Activated naive CD8-positive, alpha-beta T cell treated with anti-CD3 and anti-CD28 coated beads, Interleukin-2, amount 10 ng/mL, durations not matched to agents 7 days and 5 days (primary cell): ENCODE measurements around the gene SGO2. TPM values are rescaled to one million over a fixed set of nuclear protein-coding genes. Genes with fewer than 3 reads are reported as not detected.
"Not testable (repeated sequence)": the region's sequence is repeated elsewhere in the genome, so short reads cannot be mapped to it uniquely, and the experiment has no call there.

ENCODE experiments used
- ATAC-seq: fragments of 150-1000 bp; cut with Tn5 transposase; one replicate; pipeline ENCODE4 v1.10.0; 2021; ENCODE audit warnings: low read depth, moderate library complexity
- POLR2A ChIA-PET: fragments of 350-600 bp; sonication (Branson Sonifier 250); formaldehyde crosslinking; loops from one replicate; lab custom pipeline; 2021; ENCODE audit warnings: antibody characterized with exemption; lab: Charles Lee
- DNase-seq: peaks from one replicate; pipeline ENCODE4 v3.0.0; 2021
- H3K27ac Mint-ChIP-seq: one replicate; pipeline ENCODE4 v1.8.0; 2022; ENCODE audit warnings: mild to moderate bottlenecking, mixed read lengths
- H3K27me3 Mint-ChIP-seq: one replicate; pipeline ENCODE4 v1.8.0; 2022; ENCODE audit warnings: mild to moderate bottlenecking, moderate library complexity, mixed read lengths
- H3K36me3 Mint-ChIP-seq: one replicate; pipeline ENCODE4 v1.8.0; 2021; ENCODE audit warnings: mild to moderate bottlenecking, mixed read lengths
- H3K4me1 Mint-ChIP-seq: one replicate; pipeline ENCODE4 v1.8.0; 2021; ENCODE audit warnings: mixed read lengths
- H3K4me3 Mint-ChIP-seq: one replicate; pipeline ENCODE4 v1.8.0; 2022; ENCODE audit warnings: mild to moderate bottlenecking, moderate library complexity, mixed read lengths
- H3K9me3 Mint-ChIP-seq: one replicate; pipeline ENCODE4 v1.8.0; 2021; ENCODE audit warnings: mixed read lengths
- total RNA-seq, 2 experiments: library from RNA; stranded (reverse); gene quantifications; one replicate each; pipeline ENCODE4 v1.2.3, GENCODE V29; 2021

Gene SGO2
- total RNA-seq, 2 experiments from 2014 or later = 35.0 to 37.4 TPM

- POLR2A ChIA-PET = no interaction called here
- peaks cover 26% of the 10 kb centered on the region for H3K27me3 Mint-ChIP-seq
- H3K4me1 Mint-ChIP-seq = no peaks in the 10 kb centered on the region
- H3K4me3 Mint-ChIP-seq = no peak overlapping the region
- no peak overlapping the region for H3K27ac Mint-ChIP-seq
- DNase-seq = no peak
- no peak for ATAC-seq
- no peaks in the 10 kb centered on the region for H3K36me3 Mint-ChIP-seq
- peaks cover 9% of the 10 kb centered on the region for H3K9me3 Mint-ChIP-seq
Measured at GRCh38 chr2:200609028-200609614, 83.1 kb downstream of the SGO2 start.

DNA sequence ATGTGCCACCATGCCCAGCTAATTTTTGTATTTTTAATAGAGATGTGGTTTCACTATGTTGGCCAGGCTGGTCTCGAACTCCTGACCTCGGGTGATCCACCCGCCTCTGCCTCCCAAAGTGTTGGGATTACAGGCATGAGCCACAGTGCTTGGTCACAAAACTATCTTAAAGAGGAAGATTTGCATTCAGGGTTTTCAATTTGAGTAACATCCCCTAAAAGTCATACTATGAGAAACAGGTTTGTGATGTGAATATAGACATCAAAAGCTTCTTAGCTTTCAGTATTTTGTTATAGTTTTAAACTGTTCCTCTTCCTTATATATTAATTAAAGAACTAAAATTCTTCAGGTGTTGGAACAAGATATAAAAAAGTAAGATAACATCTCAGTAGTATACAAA, 84.2 kb downstream of the SGO2 start:
- H3K27ac Mint-ChIP-seq, DNase-seq, H3K4me1 Mint-ChIP-seq, H3K9me3 Mint-ChIP-seq, ATAC-seq, H3K36me3 Mint-ChIP-seq, H3K4me3 Mint-ChIP-seq: not testable (repeated sequence)
- POLR2A ChIA-PET = interaction anchor here (0.7 kb wide), 1 partner anchor 755 kb away, joined by 3 read pairs; no protein-coding TSS in a partner anchor
- H3K27me3 Mint-ChIP-seq = peaks cover 28% of the 10 kb centered on the region

GRCh38 chr2:200613692-200614091, 87.7 kb downstream of the SGO2 start:
- no peak for DNase-seq
- no peaks in the 10 kb centered on the region for H3K9me3 Mint-ChIP-seq
- no peak overlapping the region for H3K4me3 Mint-ChIP-seq
- POLR2A ChIA-PET = no interaction called here
- peaks cover 16% of the 10 kb centered on the region for H3K27me3 Mint-ChIP-seq
- ATAC-seq = no peak
- no peak overlapping the region for H3K27ac Mint-ChIP-seq
- peaks cover 10% of the 10 kb centered on the region for H3K4me1 Mint-ChIP-seq
- H3K36me3 Mint-ChIP-seq = no peaks in the 10 kb centered on the region

DNA sequence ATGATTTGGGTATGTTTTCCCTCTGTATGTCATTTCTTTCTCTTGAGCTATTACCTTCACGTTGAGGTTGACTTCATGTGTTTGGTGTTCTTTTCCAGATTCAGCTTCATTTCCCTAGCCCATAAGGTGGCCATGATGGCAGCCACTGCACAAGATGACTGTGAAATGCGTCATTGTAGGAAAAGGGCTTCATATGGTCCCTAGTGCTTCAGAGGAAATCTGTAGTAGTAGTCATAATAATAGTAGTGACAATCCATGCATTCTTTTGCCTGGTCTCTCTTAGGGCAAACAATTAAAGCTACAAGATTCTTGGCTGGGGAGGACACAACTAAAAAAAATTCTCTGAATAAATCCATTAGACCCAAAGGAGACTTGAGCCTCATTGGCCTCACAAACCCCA, 88.2 kb downstream of the SGO2 start:
- Mint-ChIP-seq H3K9me3 (no peaks in the 10 kb centered on the region), H3K4me3 (no peak overlapping the region), H3K4me1 (peaks cover 10% of the 10 kb centered on the region), H3K27ac (no peak overlapping the region), H3K27me3 (peaks cover 11% of the 10 kb centered on the region), H3K36me3 (no peaks in the 10 kb centered on the region)
- POLR2A ChIA-PET = no interaction called here
- DNase-seq (no peak), ATAC-seq (no peak)

DNA sequence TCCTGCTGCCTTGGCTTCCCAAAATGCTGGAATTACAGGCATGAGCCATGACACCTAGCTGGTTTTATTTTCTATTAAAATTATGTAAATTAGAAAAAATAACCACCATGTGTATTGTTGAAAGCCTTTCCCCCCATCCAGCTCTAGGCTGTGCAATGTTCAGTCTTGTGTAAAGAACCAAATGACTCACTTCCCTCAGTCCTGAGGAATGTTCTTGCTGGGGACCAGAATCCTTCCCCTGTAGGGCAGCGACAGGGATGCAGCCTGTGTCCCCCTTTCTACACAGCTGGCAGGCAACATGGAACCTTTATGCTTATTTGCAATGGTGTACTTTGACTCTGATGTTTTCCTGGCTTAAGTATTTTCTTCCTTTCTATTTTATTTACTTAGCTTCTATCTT, 89.2 kb downstream of the SGO2 start:
- Mint-ChIP-seq H3K9me3 (no peaks in the 10 kb centered on the region), H3K27ac (no peak overlapping the region), H3K27me3 (peaks cover 6% of the 10 kb centered on the region), H3K4me1 (peaks cover 10% of the 10 kb centered on the region), H3K4me3 (no peak overlapping the region), H3K36me3 (no peaks in the 10 kb centered on the region)
- POLR2A ChIA-PET = no interaction called here
- no peak for DNase-seq
- no peak for ATAC-seq

DNA sequence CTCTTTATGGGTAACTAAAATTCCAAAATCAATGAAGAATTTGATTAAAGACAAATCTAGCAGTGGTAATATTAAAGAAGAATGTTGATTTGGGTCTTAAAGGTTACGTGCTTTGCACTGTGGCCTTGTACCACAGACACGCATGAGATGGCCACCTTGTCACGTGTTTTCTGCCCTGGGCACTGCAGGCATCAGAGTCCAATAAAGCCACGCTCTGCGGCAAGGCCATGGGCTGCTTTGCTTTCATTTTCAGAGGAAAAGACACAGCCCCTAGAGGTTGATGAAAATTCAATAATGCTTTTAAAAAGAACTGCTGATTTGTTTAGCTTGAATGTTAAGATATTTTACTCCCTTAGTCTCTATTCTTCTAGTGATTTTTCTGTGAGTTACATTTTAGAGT, 90.2 kb downstream of the SGO2 start:
- H3K4me1 Mint-ChIP-seq = peaks cover 10% of the 10 kb centered on the region
- no peaks in the 10 kb centered on the region for H3K9me3 Mint-ChIP-seq
- ATAC-seq (no peak), DNase-seq (no peak)
- POLR2A ChIA-PET = no interaction called here
- no peak overlapping the region for H3K4me3 Mint-ChIP-seq
- no peak overlapping the region for H3K27ac Mint-ChIP-seq
- no peaks in the 10 kb centered on the region for H3K36me3 Mint-ChIP-seq
- H3K27me3 Mint-ChIP-seq = peaks cover 4% of the 10 kb centered on the region

- Mint-ChIP-seq H3K27ac (no peak overlapping the region), H3K4me3 (no peak overlapping the region), H3K27me3 (peaks cover 4% of the 10 kb centered on the region), H3K4me1 (peaks cover 10% of the 10 kb centered on the region), H3K9me3 (no peaks in the 10 kb centered on the region), H3K36me3 (no peaks in the 10 kb centered on the region)
- ATAC-seq = no peak
- no peak for DNase-seq
- POLR2A ChIA-PET = no interaction called here
Measured at GRCh38 chr2:200616656-200617055, 90.6 kb downstream of the SGO2 start.

- Mint-ChIP-seq H3K27ac (no peak overlapping the region), H3K27me3 (peaks cover 4% of the 10 kb centered on the region), H3K4me3 (no peak overlapping the region), H3K36me3 (no peaks in the 10 kb centered on the region), H3K9me3 (no peaks in the 10 kb centered on the region), H3K4me1 (peaks cover 10% of the 10 kb centered on the region)
- POLR2A ChIA-PET = no interaction called here
- no peak for ATAC-seq
- DNase-seq = no peak
Measured at GRCh38 chr2:200617156-200618053, 91.4 kb downstream of the SGO2 start.

DNA sequence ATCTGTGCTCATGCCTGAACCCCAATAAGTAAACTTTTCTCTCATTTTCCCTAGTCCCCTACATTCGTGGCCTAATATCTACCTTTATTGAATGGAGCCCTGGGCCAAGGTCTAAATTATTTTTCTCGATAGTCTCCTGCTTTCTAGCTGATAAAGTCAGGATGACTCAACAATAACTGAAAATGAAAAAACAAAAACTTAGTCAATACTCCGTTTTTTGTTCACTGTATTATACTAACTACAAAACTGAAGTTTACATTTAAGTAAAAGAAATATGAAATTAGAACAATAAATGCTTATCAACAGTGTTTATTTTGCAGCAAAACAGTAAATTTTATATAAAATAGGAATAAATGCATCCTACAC, 92.0 kb downstream of the SGO2 start:
- no peak overlapping the region for H3K4me3 Mint-ChIP-seq

DNA sequence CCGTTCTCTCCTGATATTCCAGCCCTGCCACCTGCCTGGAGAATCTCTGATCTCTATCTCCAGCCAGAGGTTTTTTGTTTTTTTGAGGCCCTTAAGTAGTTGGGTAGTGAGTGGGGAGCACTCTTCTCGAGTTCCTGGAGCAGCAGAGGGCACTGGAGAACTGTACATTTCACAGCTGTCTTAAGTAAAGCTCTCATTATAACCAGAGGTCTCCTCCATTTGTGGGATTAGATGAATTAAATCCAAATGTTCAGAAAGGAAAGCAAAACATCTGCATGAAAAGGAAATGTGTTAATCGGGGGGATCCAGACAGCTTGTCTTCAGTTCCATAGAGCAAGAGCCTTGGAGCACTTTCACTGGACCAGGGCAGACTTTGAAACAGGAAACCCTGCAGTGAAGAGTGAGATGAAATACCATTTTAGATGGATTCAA, 92.6 kb downstream of the SGO2 start:
- Mint-ChIP-seq H3K36me3 (no peaks in the 10 kb centered on the region), H3K27me3 (peaks cover 7% of the 10 kb centered on the region), H3K27ac (no peak overlapping the region), H3K4me1 (peaks cover 10% of the 10 kb centered on the region), H3K4me3 (no peak overlapping the region), H3K9me3 (no peaks in the 10 kb centered on the region)
- ATAC-seq = no peak
- DNase-seq = no peak
- POLR2A ChIA-PET = no interaction called here

More for the DNA sequence above, 92.0 kb downstream of the SGO2 start:
- Mint-ChIP-seq H3K4me1 (peaks cover 10% of the 10 kb centered on the region), H3K27me3 (peaks cover 4% of the 10 kb centered on the region), H3K27ac (no peak overlapping the region), H3K9me3 (no peaks in the 10 kb centered on the region), H3K36me3 (no peaks in the 10 kb centered on the region)
- DNase-seq (no peak), ATAC-seq (no peak)
- POLR2A ChIA-PET = no interaction called here

DNA sequence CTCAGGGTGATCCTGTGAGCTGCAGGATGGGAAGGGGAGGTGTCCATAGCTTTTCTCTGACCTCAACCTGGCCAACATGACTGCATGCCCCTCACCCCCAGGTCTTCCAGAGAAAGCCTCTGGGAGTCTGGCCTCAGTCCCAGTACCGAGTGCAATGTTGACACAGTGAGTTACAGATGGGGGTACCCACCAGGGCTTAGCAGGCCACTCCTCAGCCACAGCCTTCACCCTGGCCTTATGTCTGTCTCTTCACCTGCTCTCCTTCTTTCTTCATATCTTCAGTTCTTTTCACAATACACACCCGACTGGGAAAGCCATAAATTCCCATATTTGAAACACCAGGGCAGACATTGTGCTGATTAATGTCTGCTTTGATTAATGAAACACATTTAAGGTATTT, 93.3 kb downstream of the SGO2 start:
- peaks cover 7% of the 10 kb centered on the region for H3K27me3 Mint-ChIP-seq

DNA sequence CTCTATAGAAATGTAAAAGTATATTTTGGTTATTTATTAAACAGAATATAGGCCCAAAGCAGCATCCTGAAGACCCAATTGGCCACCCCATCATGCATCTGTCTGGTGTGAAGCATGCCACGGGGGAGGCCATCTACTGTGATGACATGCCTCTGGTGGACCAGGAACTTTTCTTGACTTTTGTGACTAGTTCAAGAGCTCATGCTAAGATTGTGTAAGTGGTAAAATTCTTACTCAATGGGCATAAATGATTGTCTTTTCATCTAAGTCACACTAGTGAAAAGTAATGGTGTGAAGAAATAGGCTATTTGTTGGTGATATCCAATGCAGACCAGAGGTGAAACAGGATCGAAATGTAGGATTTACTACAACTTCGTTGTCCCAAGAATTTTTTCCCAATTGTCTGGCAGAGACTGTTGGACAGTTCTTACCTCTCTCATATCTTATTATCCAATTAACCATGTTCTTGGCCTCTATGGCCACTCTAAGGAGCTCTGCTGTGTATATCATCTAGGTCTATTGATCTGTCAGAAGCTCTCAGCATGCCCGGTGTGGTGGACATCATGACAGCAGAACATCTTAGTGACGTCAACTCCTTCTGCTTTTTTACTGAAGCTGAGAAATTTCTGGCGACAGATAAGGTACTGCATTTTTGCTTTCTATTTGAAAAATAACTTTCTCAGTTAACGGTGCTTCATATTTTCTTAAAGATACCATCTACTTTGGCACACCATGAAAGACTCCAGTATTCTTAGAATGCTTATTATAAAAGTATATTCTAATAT, 94.8 kb downstream of the SGO2 start:
- Mint-ChIP-seq H3K4me3 (no peak overlapping the region), H3K36me3 (no peaks in the 10 kb centered on the region), H3K27ac (no peak overlapping the region), H3K4me1 (peaks cover 10% of the 10 kb centered on the region), H3K27me3 (peaks cover 3% of the 10 kb centered on the region), H3K9me3 (no peaks in the 10 kb centered on the region)
- POLR2A ChIA-PET = no interaction called here
- DNase-seq (no peak), ATAC-seq (no peak)

More for the DNA sequence above, 93.3 kb downstream of the SGO2 start:
- DNase-seq (no peak), ATAC-seq (no peak)
- Mint-ChIP-seq H3K36me3 (no peaks in the 10 kb centered on the region), H3K27ac (no peak overlapping the region), H3K4me1 (peaks cover 10% of the 10 kb centered on the region), H3K4me3 (no peak overlapping the region), H3K9me3 (no peaks in the 10 kb centered on the region)
- POLR2A ChIA-PET = no interaction called here

DNA sequence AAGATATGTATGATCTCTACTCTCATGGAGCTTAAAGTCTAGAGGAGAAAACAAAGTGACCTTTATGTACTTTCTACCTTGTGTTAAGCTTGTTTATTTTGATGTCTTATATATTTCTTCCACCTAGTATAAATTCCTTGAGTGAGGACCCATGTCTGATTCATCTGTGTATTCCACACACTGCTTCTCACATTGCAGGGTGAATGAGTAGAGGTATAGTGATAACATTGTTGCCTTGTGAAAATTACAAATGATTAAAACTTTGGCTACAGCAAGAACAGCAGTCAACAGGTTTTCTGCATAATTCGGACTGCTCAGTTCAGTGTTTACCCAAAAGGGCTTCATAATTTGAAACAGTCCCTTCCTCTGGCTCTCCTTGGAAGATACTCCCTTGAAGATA, 96.1 kb downstream of the SGO2 start:
- ATAC-seq = no peak

More for the DNA sequence above, 96.1 kb downstream of the SGO2 start:
- H3K4me1 Mint-ChIP-seq = peaks cover 9% of the 10 kb centered on the region
- no peaks in the 10 kb centered on the region for H3K9me3 Mint-ChIP-seq
- H3K4me3 Mint-ChIP-seq = no peak overlapping the region
- no peak for DNase-seq
- H3K36me3 Mint-ChIP-seq = no peaks in the 10 kb centered on the region
- POLR2A ChIA-PET = no interaction called here
- peaks cover 3% of the 10 kb centered on the region for H3K27me3 Mint-ChIP-seq
- no peak overlapping the region for H3K27ac Mint-ChIP-seq
